CD8-positive, alpha-beta memory T cell (primary cell): ENCODE data around the gene CCDC188. TPM values are rescaled to one million over a fixed set of nuclear protein-coding genes. Genes with fewer than 3 reads are reported as not detected.

Experiments
- CTCF ChIA-PET: fragments of 350-600 bp; sonication (Branson Sonifier 250); formaldehyde crosslinking; loops from one replicate; lab custom pipeline; 2021; ENCODE audit warnings: antibody characterized with exemption; lab: Charles Lee
- POLR2A ChIA-PET: fragments of 350-600 bp; sonication (Branson Sonifier 250); formaldehyde crosslinking; loops from one replicate; lab custom pipeline; 2021; ENCODE audit warnings: antibody characterized with exemption; lab: Charles Lee
- DNase-seq, 5 donors: peaks; one replicate each; pipeline versions ENCODE4 v3.0.0 to v3.0.0-alpha.2; 2020 to 2022; ENCODE audit warnings: mixed read lengths in 1 of 5
- H3K27ac ChIP-seq: one replicate; pipeline ENCODE4 v1.7.0; 2013; ENCODE audit warnings: low read depth, mild to moderate bottlenecking, low read length, moderate library complexity
- H3K27me3 ChIP-seq: 2 replicates; pipeline ENCODE4 v1.7.0; 2013; ENCODE audit warnings: low read length, mild to moderate bottlenecking; ENCODE audit not compliant: insufficient read depth, poor library complexity, severe bottlenecking
- H3K36me3 ChIP-seq: 2 replicates; pipeline ENCODE4 v1.7.0; 2013; ENCODE audit warnings: mild to moderate bottlenecking, low read length, moderate library complexity; ENCODE audit not compliant: insufficient read depth
- H3K4me1 ChIP-seq: 2 replicates; pipeline ENCODE4 v1.7.0; 2013; ENCODE audit warnings: mild to moderate bottlenecking, low read length, moderate library complexity; ENCODE audit not compliant: insufficient read depth
- H3K4me3 ChIP-seq: 2 replicates; pipeline ENCODE4 v1.7.0; 2013; ENCODE audit warnings: mild to moderate bottlenecking, low read length
- H3K9me3 ChIP-seq: 2 replicates; pipeline ENCODE4 v1.7.0; 2013; ENCODE audit warnings: mild to moderate bottlenecking, low read length
- H3K27ac Mint-ChIP-seq, 8 donors: one replicate each; pipeline ENCODE4 v1.8.0; 2020 to 2021; ENCODE audit warnings: mixed read lengths in 8 of 8, mild to moderate bottlenecking in 6 of 8, inconsistent platforms in 3 of 8, moderate library complexity in 3 of 8
- H3K27me3 Mint-ChIP-seq, 2 donors: one replicate each; pipeline ENCODE4 v1.8.0; 2020 to 2021; ENCODE audit warnings: mixed read lengths in 2 of 2, mild to moderate bottlenecking in 1 of 2, moderate library complexity in 1 of 2
- H3K36me3 Mint-ChIP-seq, 3 donors: one replicate each; pipeline ENCODE4 v1.8.0; 2020 to 2021; ENCODE audit warnings: mixed read lengths in 3 of 3, inconsistent platforms in 1 of 3, mild to moderate bottlenecking in 1 of 3
- H3K4me1 Mint-ChIP-seq, 3 donors: one replicate each; pipeline ENCODE4 v1.8.0; 2020 to 2021; ENCODE audit warnings: mixed read lengths in 3 of 3, inconsistent platforms in 1 of 3, mild to moderate bottlenecking in 1 of 3
- H3K4me3 Mint-ChIP-seq, 7 donors: one replicate each; pipeline ENCODE4 v1.8.0; 2020 to 2021; ENCODE audit warnings: mixed read lengths in 7 of 7, mild to moderate bottlenecking in 6 of 7, moderate library complexity in 4 of 7, inconsistent platforms in 2 of 7
- H3K9me3 Mint-ChIP-seq, 5 donors: one replicate each; pipeline ENCODE4 v1.8.0; 2020 to 2022; ENCODE audit warnings: mixed read lengths in 5 of 5, mild to moderate bottlenecking in 3 of 5, moderate library complexity in 2 of 5, inconsistent platforms in 1 of 5
- polyA plus RNA-seq: library from polyadenylated mRNA; unstranded; fragments of 300-500 nt; fragmentation: Illumina TruSeq; gene quantifications from one replicate; pipeline ENCODE4 v1.2.3, GENCODE V29; 2021
- total RNA-seq, 2 experiments: library from RNA; stranded (reverse); gene quantifications; one replicate each; pipeline ENCODE4 v1.2.3, GENCODE V29; 2021

Gene CCDC188
- total and polyA plus RNA-seq, 3 experiments from 2014 or later = not detected

DNA sequence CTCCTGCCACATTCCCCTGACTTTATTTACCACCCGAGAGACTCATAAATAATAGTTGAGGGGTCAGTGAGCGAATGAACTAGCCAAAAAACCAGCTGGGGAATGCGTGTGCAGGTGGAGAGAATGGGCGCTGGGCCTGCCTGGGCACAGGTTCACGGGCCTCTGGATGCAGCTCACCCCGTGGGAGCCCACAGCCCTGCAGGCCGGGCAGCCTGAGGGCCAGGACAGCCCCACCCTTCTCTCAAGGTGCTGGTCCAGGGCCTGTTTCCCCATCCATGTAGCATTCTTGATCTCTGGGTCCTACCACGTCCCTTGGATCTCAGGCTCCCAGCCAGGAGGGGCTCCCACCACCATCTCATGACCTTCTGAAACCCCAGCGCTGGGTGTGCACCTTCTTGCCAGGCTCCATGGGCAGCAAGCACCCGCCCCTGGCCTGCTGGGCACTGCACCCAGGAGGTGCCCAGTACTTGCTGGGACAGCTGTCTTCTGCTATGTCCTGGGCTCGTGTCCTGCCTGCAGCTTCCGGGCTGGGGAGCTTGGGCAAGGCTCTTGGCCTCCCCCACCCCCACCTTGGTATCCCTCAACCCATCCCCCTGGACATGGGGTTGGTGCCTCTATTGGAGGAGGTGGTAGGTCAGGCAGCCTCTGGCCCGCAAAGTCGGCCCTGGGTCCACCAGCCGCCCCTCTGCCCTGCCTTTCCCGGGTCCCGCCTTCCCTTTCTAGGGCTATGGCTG lies 43.1 kb upstream of the CCDC188 start:
- H3K9me3 Mint-ChIP-seq = no peaks in the 10 kb centered on the region
- H3K36me3 Mint-ChIP-seq = no peaks in the 10 kb centered on the region
- POLR2A ChIA-PET = no interaction called here
- no peak for DNase-seq
- H3K4me1 ChIP-seq = no peaks in the 10 kb centered on the region
- no peak overlapping the region for H3K4me3 ChIP-seq
- peaks cover 18% of the 10 kb centered on the region for H3K27me3 ChIP-seq
- no peaks in the 10 kb centered on the region for H3K9me3 ChIP-seq
- H3K27ac Mint-ChIP-seq = no peak overlapping the region
- no peak overlapping the region for H3K4me3 Mint-ChIP-seq
- CTCF ChIA-PET = no interaction called here
- no peaks in the 10 kb centered on the region for H3K36me3 ChIP-seq
- H3K4me1 Mint-ChIP-seq = peaks cover 0 to 2% (median 0%) of the 10 kb centered on the region in 3 donors
- no peaks in the 10 kb centered on the region for H3K27me3 Mint-ChIP-seq
- no peak overlapping the region for H3K27ac ChIP-seq

DNA sequence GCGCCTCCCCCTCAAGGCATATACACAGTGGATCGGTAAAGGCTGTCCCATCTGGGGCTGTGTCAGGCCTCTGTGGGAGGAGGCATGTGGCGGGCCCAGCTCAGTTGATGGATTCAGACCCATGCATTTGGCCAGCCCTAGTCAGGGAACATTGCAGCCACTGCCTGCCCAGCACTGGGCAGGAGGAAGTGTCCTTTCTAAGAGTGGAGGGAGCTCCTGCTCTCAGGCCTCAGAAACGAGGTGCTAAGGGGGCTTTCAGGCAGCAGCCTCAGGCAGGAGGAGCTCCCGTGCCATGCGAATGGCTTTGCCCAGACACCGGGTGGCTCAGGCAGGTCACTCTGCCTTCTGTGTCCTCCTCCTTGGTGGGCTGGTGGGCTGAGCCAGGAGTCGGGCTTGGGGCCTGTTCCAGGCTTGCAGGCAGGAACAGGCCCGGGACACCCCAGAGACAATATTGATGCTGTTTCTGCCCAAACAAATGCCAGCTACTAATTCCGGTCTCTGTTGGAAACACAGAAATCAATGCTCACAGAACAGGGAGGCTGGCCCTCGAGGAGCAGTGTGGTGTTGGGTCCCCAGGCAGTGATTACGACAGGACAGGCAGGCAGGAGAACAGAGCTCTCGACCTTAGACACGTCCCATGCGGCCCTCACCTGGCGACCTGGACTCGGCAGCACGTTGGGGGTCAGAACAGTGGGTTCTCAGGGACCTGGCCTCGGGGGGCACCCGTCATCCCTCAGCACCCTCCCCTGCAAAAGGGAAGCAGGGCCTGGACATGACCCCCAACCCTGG lies 42.3 kb upstream of the CCDC188 start:
- Histone ChIP-seq H3K9me3 (no peaks in the 10 kb centered on the region), H3K36me3 (no peaks in the 10 kb centered on the region), H3K27me3 (peaks cover 11% of the 10 kb centered on the region), H3K4me3 (no peak overlapping the region), H3K27ac (no peak overlapping the region), H3K4me1 (no peaks in the 10 kb centered on the region)
- H3K36me3 Mint-ChIP-seq = no peaks in the 10 kb centered on the region
- H3K27me3 Mint-ChIP-seq = no peaks in the 10 kb centered on the region
- peaks cover 0 to 2% (median 0%) of the 10 kb centered on the region in 3 donors for H3K4me1 Mint-ChIP-seq
- no peak overlapping the region for H3K4me3 Mint-ChIP-seq
- ChIA-PET POLR2A (no interaction called here), CTCF (no interaction called here)
- no peak overlapping the region for H3K27ac Mint-ChIP-seq
- H3K9me3 Mint-ChIP-seq = no peaks in the 10 kb centered on the region
- DNase-seq = no peak

DNA sequence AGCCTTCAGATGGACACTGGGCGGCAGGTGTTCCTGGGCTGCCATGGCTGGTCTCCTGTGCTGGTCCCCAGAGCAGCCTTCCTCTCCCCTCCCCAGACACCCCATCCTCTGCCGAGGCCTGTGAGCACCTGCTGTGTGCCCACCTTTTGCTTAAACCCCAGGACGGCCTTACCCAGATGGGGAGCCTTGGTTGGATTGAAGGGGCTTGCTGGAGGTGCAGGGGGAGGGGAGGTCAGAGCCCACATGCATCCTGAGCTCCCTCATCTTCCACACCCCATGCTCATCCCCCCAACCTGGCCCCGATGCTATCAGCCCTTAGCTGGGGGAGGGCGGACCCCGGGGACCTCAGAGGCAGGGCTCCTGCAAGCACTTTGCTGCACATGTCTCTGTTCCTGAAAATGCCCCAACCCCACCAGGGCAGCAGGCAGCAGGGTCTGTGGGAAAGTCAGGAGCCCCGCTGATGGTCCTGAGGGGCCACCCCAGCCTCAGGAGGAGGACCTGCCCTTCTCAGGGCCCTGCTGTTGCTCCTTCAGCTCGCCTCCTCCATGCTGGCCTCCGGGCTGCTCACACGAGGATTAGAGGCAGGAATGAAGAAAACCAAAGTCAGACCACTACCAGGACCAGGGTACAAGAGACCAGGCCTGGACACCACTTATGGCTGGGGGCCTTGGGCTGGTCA lies 41.6 kb upstream of the CCDC188 start:
- DNase-seq = no peak
- POLR2A ChIA-PET = no interaction called here
- Histone ChIP-seq H3K27ac (no peak overlapping the region), H3K9me3 (no peaks in the 10 kb centered on the region), H3K4me1 (no peaks in the 10 kb centered on the region), H3K36me3 (no peaks in the 10 kb centered on the region), H3K4me3 (no peak overlapping the region), H3K27me3 (peaks cover 5% of the 10 kb centered on the region)
- Mint-ChIP-seq H3K27ac (peak overlapping the region in 1 of 8 donors; percentile 32), H3K4me1 (peaks cover 0 to 2% (median 0%) of the 10 kb centered on the region in 3 donors), H3K4me3 (no peak overlapping the region), H3K9me3 (no peaks in the 10 kb centered on the region), H3K27me3 (no peaks in the 10 kb centered on the region), H3K36me3 (no peaks in the 10 kb centered on the region)
- CTCF ChIA-PET = no interaction called here

GRCh38 chr22:20191803-20192202 lies 40.9 kb upstream of the CCDC188 start:
- DNase-seq = no peak
- Mint-ChIP-seq H3K4me3 (no peak overlapping the region), H3K4me1 (peaks cover 0 to 2% (median 0%) of the 10 kb centered on the region in 3 donors), H3K27ac (no peak overlapping the region), H3K27me3 (no peaks in the 10 kb centered on the region), H3K36me3 (no peaks in the 10 kb centered on the region), H3K9me3 (no peaks in the 10 kb centered on the region)
- ChIA-PET POLR2A (no interaction called here), CTCF (no interaction called here)
- Histone ChIP-seq H3K9me3 (no peaks in the 10 kb centered on the region), H3K27me3 (peaks cover 4% of the 10 kb centered on the region), H3K36me3 (no peaks in the 10 kb centered on the region), H3K4me1 (no peaks in the 10 kb centered on the region), H3K4me3 (no peak overlapping the region), H3K27ac (no peak overlapping the region)

DNA sequence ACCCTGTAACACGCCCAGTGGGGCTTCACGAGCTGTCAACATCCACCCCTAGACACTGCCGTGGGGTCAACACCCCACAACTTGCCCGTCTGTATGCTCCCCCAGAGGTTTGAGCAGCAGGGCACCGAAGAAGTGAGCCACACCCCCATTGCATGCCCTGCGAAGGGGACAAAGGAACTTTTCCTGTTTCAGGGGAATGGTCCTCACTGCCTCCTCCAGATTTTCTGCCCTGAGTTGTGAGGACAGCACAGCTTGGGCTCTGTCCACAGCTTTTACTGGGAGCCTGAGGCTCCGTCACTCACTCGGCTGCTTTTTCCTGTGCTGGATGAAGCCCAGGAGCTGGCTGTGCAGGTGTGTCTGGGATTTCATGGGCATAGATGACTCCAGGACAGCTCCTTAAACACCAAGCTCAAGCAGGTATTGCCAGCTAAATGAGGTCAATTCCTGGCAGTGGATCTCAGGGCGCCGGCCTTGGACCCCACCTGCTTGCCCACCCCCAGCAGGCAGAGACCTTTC lies 40.2 kb upstream of the CCDC188 start:
- no peaks in the 10 kb centered on the region for H3K27me3 Mint-ChIP-seq
- Histone ChIP-seq H3K36me3 (no peaks in the 10 kb centered on the region), H3K27ac (no peak overlapping the region), H3K4me1 (no peaks in the 10 kb centered on the region), H3K27me3 (peaks cover 4% of the 10 kb centered on the region), H3K9me3 (no peaks in the 10 kb centered on the region), H3K4me3 (no peak overlapping the region)
- H3K27ac Mint-ChIP-seq = peak overlapping the region in 1 of 8 donors; percentile 54
- DNase-seq = no peak
- H3K4me3 Mint-ChIP-seq = no peak overlapping the region
- CTCF ChIA-PET = no interaction called here
- H3K4me1 Mint-ChIP-seq = peaks cover 0 to 2% (median 0%) of the 10 kb centered on the region in 3 donors
- no peaks in the 10 kb centered on the region for H3K9me3 Mint-ChIP-seq
- H3K36me3 Mint-ChIP-seq = no peaks in the 10 kb centered on the region
- POLR2A ChIA-PET = no interaction called here

GRCh38 chr22:20188567-20188877 lies 37.7 kb upstream of the CCDC188 start:
- H3K4me3 Mint-ChIP-seq = no peak overlapping the region

GRCh38 chr22:20187777-20188566 lies 37.1 kb upstream of the CCDC188 start:
- no peaks in the 10 kb centered on the region for H3K9me3 Mint-ChIP-seq
- CTCF ChIA-PET = interaction anchor here (0.6 kb wide), 1 partner anchor 115 kb away, joined by 3 read pairs; no protein-coding TSS in a partner anchor
- no peak overlapping the region for H3K27ac ChIP-seq
- H3K4me1 ChIP-seq = no peaks in the 10 kb centered on the region
- POLR2A ChIA-PET = no interaction called here
- no peaks in the 10 kb centered on the region for H3K36me3 ChIP-seq
- H3K36me3 Mint-ChIP-seq = no peaks in the 10 kb centered on the region
- DNase-seq = no peak
- H3K4me3 ChIP-seq = no peak overlapping the region
- no peaks in the 10 kb centered on the region for H3K27me3 ChIP-seq
- H3K4me1 Mint-ChIP-seq = peaks cover 0 to 2% (median 0%) of the 10 kb centered on the region in 3 donors
- no peaks in the 10 kb centered on the region for H3K9me3 ChIP-seq
- no peak overlapping the region for H3K4me3 Mint-ChIP-seq
- peak overlapping the region in 1 of 8 donors; percentile 14 for H3K27ac Mint-ChIP-seq
- H3K27me3 Mint-ChIP-seq = no peaks in the 10 kb centered on the region

More at GRCh38 chr22:20188567-20188877, 37.7 kb upstream of the CCDC188 start:
- H3K27me3 ChIP-seq = no peaks in the 10 kb centered on the region
- H3K27ac Mint-ChIP-seq = no peak overlapping the region
- no peaks in the 10 kb centered on the region for H3K4me1 ChIP-seq
- no peaks in the 10 kb centered on the region for H3K27me3 Mint-ChIP-seq
- CTCF ChIA-PET = no interaction called here
- no peaks in the 10 kb centered on the region for H3K9me3 ChIP-seq
- no peak for DNase-seq
- H3K27ac ChIP-seq = no peak overlapping the region
- H3K9me3 Mint-ChIP-seq = no peaks in the 10 kb centered on the region
- H3K36me3 Mint-ChIP-seq = no peaks in the 10 kb centered on the region
- POLR2A ChIA-PET = no interaction called here
- no peak overlapping the region for H3K4me3 ChIP-seq
- H3K36me3 ChIP-seq = no peaks in the 10 kb centered on the region
- peaks cover 0 to 2% (median 0%) of the 10 kb centered on the region in 3 donors for H3K4me1 Mint-ChIP-seq
